GM12872 (cell line): ENCODE measurements around the gene THAP5.

ENCODE experiments used
- CTCF ChIP-seq: IDR thresholded peaks from 3 replicates; pipeline ENCODE4 v1.5.1; 2011; ENCODE audit warnings: low read depth, mild to moderate bottlenecking, low read length, moderate library complexity; ENCODE audit not compliant: insufficient read depth

The THAP5 gene

GRCh38 chr7:108537229-108537628 is 32.3 kb downstream of the THAP5 start:
- TF ChIP-seq CTCF, result no peak

GRCh38 chr7:108535744-108536143 is 33.8 kb downstream of the THAP5 start:
- TF ChIP-seq CTCF, result no peak

GRCh38 chr7:108535257-108535656 is 34.2 kb downstream of the THAP5 start:
- TF ChIP-seq CTCF, result no peak

- TF ChIP-seq CTCF, result no peak
Observed at GRCh38 chr7:108533712-108534111, 35.8 kb downstream of the THAP5 start.

GRCh38 chr7:108529341-108529740 is 40.2 kb downstream of the THAP5 start:
- TF ChIP-seq CTCF, result no peak

GRCh38 chr7:108528183-108528712 is 41.3 kb downstream of the THAP5 start:
- TF ChIP-seq CTCF, result no peak

- no peak for TF ChIP-seq CTCF
Observed at GRCh38 chr7:108526768-108527017, 42.8 kb downstream of the THAP5 start.
